HG03565 (cell line): Measurements from ENCODE around the gene GAPDHS.

Experiments used
- ATAC-seq: cut with Tn5 transposase; IDR thresholded peaks from one replicate; pipeline ENCODE4 v1.9.1; 2021; ENCODE audit warnings: mild to moderate bottlenecking, moderate library complexity; ENCODE audit not compliant: unreplicated experiment

GAPDHS gene

DNA sequence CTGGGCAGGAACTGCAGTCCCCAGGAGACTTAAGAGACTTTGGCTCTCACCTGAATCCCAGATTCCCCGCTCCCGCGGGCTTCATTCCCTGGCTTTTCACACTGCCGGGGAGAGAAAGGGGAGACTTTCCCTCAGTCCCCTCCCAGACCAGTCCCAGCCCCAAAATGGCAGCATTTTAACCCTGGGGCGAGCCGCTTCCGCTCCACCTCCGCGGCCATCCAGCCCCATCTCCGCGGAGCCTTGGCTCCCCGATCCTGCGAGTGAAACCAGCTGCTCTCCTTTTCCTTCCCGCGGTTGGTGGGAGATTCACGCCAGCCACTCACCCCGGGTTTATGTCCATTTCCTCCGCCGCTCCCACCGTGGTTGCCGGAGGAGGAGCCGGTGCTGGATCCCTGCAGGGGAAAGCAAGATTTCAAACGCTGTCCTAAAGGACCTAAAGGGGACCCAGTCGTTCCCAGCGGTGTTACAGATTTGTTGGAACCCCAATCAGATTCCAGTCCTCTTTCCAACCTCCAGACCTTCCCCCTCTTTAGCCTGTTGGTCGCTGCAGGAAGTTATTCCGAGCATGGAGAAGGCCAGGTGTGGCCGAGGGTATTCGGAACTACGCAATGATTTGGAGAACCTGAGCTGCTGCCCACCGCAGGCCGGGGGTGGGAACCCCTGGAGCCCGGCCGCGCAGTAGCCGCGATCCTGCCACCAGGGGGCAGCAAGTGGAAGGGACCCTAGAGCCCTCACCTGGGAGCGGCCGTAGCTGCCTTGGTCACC is 23.2 kb upstream of the GAPDHS start:
- ATAC-seq, result peak; percentile 64

DNA sequence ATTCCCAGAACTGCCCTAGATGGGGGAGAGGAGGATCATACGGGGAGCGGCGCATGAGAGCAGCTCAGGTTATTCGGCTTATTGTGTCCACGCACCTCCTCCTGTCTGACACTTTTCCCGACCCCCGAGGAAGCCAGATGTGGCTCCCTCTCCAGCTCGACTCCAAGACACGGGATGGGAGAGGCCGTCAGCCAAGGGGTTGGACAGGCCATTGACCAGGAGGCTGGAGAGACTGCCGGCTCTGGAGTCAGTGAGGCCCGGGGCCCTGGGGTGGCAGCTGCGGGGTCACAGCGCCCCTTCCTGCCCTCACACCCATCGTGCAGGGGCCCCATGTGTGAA is 22.7 kb upstream of the GAPDHS start:
- no peak for ATAC-seq

DNA sequence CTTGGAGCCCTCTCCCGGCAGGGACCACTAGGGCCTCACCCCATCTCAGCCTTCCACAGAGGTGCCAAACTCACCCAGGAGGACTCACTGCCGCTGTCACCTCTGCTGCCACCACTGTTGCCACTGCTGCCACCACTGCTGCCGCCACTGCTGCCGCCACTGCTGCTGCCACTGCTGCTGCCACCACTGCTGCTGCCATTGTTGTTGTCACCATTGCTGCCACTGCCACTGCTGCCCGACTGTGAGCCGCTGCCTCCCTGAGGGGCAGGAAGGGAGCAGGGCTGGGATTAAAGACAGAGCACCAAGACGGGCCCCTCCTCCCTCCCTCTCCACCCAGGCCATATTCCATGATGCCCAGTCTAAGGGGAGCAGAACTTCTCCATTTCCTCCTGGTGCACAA is 21.9 kb upstream of the GAPDHS start:
- ATAC-seq, result no peak

DNA sequence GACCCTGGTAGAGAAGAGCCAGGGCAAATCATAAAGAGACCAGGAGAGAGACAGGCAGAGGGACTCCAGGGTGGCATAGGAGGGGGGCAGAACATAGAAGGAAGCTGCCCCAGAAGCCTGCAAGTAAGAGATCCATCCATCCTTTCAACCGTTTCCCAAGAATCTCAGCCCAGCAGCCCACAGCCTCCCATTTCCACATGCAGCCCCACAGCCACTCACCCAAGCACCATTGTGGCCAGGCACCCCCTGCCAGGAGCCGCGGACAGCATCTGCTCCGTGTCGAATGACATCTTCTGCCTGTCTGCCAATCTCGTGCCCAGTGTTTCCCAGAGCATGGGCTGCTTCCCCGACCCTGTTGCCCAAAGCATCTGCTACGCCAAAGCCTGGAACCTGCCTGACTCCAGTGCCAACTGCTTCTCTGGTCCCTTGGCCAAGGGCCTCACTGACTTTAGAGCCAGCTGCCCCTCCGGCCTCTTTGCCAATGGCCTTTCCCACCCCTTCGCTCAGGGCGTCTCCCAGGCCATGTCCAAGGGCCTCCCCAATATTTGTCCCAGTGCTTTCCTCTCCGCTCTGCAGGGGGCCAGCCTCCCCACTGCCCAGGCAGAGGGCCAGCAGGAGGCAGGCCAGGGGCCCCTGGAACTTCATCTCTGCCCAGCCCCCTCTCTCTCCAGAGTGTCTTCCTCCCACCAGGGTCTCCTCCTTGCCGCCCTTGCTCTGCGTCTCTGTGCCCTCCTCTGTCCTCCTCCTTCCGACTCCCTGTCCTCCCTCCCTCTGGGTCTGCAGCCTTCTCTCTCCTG is 20.2 kb upstream of the GAPDHS start:
- no peak for ATAC-seq

- ATAC-seq, result no peak
Observed at GRCh38 chr19:35513628-35514281, 19.5 kb upstream of the GAPDHS start, which contains the start of gene DMKN. DMKN (minus strand) TSS chr19:35513649; CDS start chr19:35513475, 174 bp downstream.

DNA sequence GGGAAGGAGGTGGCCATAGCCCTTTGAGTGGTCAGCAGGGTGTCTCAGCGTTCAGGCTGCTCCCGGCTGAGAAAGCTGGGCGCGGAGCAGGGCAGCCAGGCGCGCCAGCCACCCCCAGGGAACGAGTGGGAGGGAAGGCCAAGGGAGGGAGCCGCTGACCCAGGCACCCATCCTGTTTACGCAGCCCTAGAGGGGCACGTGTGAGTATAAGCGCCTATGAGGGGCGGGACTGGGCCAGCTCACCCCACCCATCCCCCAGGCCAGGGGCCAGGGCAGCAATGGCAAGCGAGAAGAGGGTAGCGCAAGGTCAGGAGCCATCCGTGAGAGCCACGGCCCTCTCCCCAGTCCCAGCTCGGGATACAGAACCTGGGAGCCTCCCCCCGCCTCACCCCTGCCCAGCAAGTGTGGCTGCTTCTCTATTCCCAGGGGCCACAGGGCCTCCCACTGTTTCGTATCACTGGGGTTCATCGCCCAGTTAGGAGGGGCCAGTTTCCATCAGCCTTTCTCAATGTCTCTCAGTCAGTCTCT is 18.9 kb upstream of the GAPDHS start:
- no peak for ATAC-seq

GRCh38 chr19:35516310-35516709 is 16.9 kb upstream of the GAPDHS start:
- ATAC-seq, result no peak

- no peak for ATAC-seq
Observed at GRCh38 chr19:35517342-35517741, 15.9 kb upstream of the GAPDHS start.

DNA sequence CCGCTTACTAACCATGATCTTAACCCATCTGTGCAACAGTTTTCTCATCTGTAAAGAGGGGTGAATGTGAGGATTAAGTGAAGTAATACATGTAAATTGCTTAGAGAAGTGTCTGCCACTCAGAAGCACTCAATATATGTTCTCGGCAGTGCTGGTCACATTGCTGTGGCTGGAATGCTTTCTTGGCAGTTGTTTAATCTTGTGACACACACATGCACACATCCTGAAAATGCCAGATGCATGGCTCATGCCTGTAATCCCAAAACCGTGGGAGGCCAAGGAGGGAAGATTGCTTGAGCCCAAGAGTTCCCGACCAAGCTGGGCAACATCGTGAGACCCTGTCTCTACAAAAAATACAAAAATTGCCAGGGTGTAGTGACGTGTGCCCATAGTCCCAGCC is 14.9 kb upstream of the GAPDHS start:
- no peak for ATAC-seq

GRCh38 chr19:35519291-35519690 is 14.0 kb upstream of the GAPDHS start:
- ATAC-seq, result no peak

- ATAC-seq, result no peak
Observed at GRCh38 chr19:35521124-35521743, 12.0 kb upstream of the GAPDHS start.

- no peak for ATAC-seq
Observed at GRCh38 chr19:35522745-35523327, 10.4 kb upstream of the GAPDHS start.

- ATAC-seq, result no peak
Observed at GRCh38 chr19:35524181-35524837, 8.9 kb upstream of the GAPDHS start.

- no peak for ATAC-seq
Observed at GRCh38 chr19:35525873-35526272, 7.4 kb upstream of the GAPDHS start.

GRCh38 chr19:35528218-35529038 is 4.8 kb upstream of the GAPDHS start, which contains the start of gene SBSN:
SBSN (minus strand) TSS chr19:35528311; CDS start chr19:35528281, 30 bp downstream.
- no peak for ATAC-seq

DNA sequence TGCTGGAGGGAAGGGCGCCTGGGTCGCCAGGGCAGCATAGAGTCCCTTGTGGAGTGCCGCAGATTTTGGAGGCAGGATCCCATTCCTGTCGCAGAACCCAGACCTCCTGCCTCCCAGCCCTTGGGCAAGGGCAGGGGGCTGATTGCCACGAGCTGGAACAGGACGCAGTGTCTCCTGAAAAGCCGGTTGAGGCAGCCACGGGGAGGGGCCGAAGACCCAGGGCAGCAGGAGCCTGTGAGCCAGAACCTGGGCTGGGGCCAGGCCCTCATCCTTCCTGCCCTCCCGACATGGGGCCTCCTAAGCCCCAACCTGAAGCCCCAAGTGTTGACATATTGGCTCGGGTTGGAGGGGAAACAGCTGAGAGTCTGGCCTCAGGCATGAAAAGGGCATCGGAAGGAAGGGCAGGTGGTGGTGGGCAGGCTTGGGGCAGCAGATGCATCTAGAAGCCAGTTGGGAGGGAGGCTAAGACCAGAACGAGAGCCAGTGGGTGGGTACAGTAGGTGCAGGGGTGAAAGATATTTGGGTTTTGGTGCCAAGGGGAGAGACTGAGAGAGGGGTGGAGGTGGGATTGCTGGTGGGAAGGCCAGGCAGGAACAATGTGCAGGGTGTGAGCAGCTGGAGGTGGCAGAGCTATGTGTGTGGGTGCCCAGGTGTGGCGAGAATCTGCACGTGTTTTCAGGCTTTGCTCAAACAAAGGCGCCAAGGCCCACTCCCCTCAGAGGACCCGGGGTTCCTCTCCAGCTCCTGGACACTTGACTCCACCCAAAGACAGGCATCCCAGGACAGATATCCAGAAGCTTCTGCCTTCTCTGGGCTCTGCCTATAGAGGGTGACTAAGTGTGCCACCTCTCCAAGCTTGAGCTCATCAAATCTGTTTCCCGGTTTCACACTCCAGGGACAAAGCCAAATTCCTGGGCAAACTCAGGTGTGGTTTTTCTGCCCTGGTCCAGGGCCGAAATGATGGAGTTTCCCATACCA is 3.7 kb upstream of the GAPDHS start:
- no peak for ATAC-seq

DNA sequence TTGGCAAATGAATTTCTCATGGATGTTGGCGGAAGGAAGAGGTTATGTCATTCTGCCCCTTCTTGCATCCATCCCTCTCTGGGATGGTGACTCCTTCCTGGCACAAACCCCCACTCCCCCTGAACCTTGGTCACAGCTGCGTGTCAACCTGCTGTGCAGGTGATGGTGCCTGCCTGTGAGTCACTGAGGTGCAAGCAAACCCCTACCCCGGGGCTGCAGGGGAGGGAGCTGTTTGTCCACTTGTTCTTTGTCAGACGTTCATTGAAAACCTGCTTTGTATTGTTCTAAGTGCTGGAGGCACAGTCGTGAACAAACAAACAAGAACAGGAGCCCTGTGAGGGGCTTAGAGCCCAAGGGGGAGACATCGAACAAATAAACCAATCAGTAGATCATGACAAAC is 2.0 kb upstream of the GAPDHS start:
- ATAC-seq, result no peak

DNA sequence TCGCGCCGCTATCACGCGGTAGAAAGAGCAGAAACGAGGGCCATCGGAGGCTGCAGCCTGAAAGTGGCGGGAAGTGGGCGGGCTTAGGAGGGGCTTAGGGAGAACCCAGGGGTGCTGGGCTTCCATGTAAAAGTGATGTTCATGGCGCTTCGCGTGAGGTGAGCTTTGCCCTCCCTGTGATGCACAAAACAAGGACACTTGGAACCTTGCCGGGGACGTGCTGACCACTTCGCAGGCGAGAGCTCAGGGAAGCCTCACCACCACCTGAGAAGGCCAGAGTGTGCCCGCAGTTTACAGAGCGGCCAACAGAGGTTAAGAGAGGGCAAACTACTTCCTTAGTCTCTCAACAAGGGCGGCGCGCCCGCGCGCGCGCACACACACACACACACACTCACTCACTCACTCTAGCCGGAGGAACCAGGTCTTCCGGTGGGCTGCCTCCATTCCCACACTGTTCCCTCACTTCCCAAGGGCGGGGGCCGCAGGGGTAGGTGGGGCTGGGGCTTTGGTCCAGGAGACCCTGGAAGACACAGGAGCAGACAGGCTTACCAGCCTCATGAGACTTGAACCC is 651 bp downstream of the GAPDHS start:
- ATAC-seq, result no peak
